ENCODE measurements around the gene ZNF496.

The ZNF496 gene

GRCh38 chr1:247316590-247317197 lies 15.0 kb downstream of the ZNF496 start:
- no peaks in the 10 kb centered on the region for H3K27me3 ChIP-seq
- no peaks in the 10 kb centered on the region for H4K20me1 ChIP-seq
- H3K9me3 ChIP-seq = no peaks in the 10 kb centered on the region
- no peak overlapping the region for H3K4me3 ChIP-seq
- H3K27ac ChIP-seq = peak overlapping the region; percentile 24
- peaks cover 76% of the 10 kb centered on the region for H3K36me3 ChIP-seq
- no peak for TF ChIP-seq Cebpa-rat (IDR thresholded peaks at IDR 0.05)
- peaks cover 33% of the 10 kb centered on the region for H3K4me1 ChIP-seq
- 0 out of 2 replicates have a peak overlapping the region, but pooled peaks have one; percentile 16 for H3K9ac ChIP-seq
- H3K4me2 ChIP-seq = peak overlapping the region; percentile 76

GRCh38 chr1:247304031-247304430 lies 27.6 kb downstream of the ZNF496 start:
- peaks cover 100% of the 10 kb centered on the region for H3K36me3 ChIP-seq

DNA sequence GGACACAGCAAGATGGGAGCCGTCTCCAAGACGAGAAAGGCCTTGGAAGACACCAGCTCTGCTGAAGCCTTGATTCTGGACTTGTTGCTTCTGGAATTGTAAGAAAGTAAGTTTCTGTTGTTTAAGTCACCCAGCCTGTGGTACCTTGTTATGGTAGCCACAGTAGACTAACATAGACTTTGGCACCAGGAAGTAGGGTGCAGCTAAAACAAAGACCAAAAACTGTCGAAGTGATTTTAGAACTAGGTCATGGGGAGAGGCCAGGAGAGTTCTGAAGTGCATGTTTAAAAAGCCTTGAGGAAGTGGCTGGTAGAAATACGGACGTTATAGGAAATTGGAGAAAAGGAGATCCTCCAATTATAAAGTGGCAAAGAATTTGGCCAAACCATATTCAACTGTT lies 28.5 kb downstream of the ZNF496 start:
- Histone ChIP-seq H3K4me1 (no peaks in the 10 kb centered on the region), H3K27me3 (no peaks in the 10 kb centered on the region), H4K20me1 (no peaks in the 10 kb centered on the region), H3K4me2 (no peak overlapping the region), H3K4me3 (no peak overlapping the region), H3K9ac (no peak overlapping the region), H3K9me3 (no peaks in the 10 kb centered on the region), H3K36me3 (peaks cover 100% of the 10 kb centered on the region), H3K27ac (no peak overlapping the region)
- TF ChIP-seq Cebpa-rat (IDR thresholded peaks at IDR 0.05) = no peak

More at GRCh38 chr1:247304031-247304430, 27.6 kb downstream of the ZNF496 start:
- Histone ChIP-seq H3K4me3 (no peak overlapping the region), H4K20me1 (no peaks in the 10 kb centered on the region), H3K27ac (no peak overlapping the region), H3K9ac (no peak overlapping the region), H3K4me2 (no peak overlapping the region), H3K9me3 (no peaks in the 10 kb centered on the region), H3K27me3 (no peaks in the 10 kb centered on the region), H3K4me1 (no peaks in the 10 kb centered on the region)
- no peak for TF ChIP-seq Cebpa-rat (IDR thresholded peaks at IDR 0.05)

GRCh38 chr1:247301176-247301540 lies 30.5 kb downstream of the ZNF496 start:
- H3K27ac ChIP-seq = no peak overlapping the region
- no peak overlapping the region for H3K4me2 ChIP-seq
- no peak for TF ChIP-seq Cebpa-rat (IDR thresholded peaks at IDR 0.05)
- H3K4me3 ChIP-seq = no peak overlapping the region
- H3K9me3 ChIP-seq = no peaks in the 10 kb centered on the region
- peaks cover 89% of the 10 kb centered on the region for H3K36me3 ChIP-seq
- H4K20me1 ChIP-seq = no peaks in the 10 kb centered on the region
- H3K4me1 ChIP-seq = no peaks in the 10 kb centered on the region
- H3K27me3 ChIP-seq = no peaks in the 10 kb centered on the region
- H3K9ac ChIP-seq = no peak overlapping the region

DNA sequence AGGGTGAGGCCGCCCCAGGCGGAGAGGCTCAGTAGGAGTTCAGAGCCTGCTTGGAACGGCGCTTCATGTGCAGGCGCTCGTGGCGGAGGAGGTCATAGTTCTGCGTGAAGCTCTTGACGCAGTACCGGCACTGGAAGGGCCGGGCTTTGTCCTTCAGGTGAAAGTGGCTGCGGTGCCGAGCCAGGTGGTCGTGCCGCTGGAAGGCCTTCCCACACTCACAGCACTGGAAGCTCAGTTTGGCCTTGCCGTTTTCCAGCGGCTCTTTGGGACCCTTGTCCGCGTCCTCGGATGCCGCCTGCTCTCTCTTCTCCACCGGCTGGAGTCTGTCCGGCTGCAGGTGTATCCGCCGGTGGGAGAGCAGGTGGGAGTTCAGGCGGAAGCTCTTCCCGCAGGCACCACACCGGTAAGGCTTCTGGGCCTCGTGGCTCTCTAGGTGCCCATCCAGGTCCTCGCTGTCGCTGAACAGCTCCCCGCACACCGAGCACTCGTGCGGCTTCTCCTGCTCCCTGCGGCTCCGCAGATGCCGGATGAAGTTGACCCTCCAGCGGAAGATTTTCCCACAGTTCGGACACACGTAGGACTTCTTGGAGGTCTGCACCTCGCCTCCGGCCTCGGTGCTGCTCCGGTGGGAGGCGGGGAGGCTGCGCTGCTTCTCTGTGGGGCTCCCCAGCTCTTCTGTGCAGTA lies 31.0 kb downstream of the ZNF496 start:
- TF ChIP-seq Cebpa-rat (IDR thresholded peaks at IDR 0.05) = no peak
- peaks cover 84% of the 10 kb centered on the region for H3K36me3 ChIP-seq
- no peak overlapping the region for H3K9ac ChIP-seq

DNA sequence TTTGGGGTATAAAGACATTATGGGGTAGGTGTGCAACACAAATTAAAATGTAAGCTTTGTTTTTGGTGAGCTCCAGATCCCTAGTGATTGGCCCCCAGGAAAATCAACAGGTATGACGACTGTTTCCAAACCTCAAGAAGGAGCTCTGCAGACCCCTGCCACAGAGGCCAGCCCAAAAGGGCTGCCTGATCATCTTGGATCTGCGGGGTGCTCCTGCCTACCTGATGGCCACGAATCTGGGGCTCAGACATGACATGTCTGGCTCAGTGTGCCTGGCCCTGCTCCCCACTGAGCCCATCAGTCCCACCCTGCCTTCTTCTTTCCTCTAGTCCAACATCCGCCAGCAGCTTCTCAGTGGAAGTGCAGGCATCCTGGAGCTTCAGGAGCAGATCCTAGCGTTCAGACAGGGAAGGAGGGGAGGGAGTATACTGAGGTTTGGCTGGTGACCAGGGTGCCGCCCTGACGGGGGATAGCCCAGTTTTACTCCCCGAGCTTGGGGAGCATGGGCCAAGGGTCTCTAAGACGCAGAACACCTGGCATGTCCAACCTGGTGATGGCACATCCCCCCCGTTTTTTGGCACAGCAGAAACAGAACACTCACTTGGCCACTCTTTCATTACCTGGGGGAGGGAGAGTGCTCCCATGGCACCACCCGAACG lies 31.8 kb downstream of the ZNF496 start:
- peaks cover 76% of the 10 kb centered on the region for H3K36me3 ChIP-seq
- no peak overlapping the region for H3K4me3 ChIP-seq
- no peaks in the 10 kb centered on the region for H3K4me1 ChIP-seq
- H3K9me3 ChIP-seq = no peaks in the 10 kb centered on the region
- no peak overlapping the region for H3K4me2 ChIP-seq
- no peaks in the 10 kb centered on the region for H3K27me3 ChIP-seq
- no peak for TF ChIP-seq Cebpa-rat (IDR thresholded peaks at IDR 0.05)
- H3K9ac ChIP-seq = no peak overlapping the region
- H4K20me1 ChIP-seq = no peaks in the 10 kb centered on the region
- no peak overlapping the region for H3K27ac ChIP-seq

More for the DNA sequence above, 31.0 kb downstream of the ZNF496 start:
- Histone ChIP-seq H3K27ac (no peak overlapping the region), H3K4me2 (no peak overlapping the region), H4K20me1 (no peaks in the 10 kb centered on the region), H3K27me3 (no peaks in the 10 kb centered on the region), H3K4me3 (no peak overlapping the region), H3K9me3 (no peaks in the 10 kb centered on the region), H3K4me1 (no peaks in the 10 kb centered on the region)

- H3K36me3 ChIP-seq = peaks cover 65% of the 10 kb centered on the region
- H4K20me1 ChIP-seq = no peaks in the 10 kb centered on the region
- no peak overlapping the region for H3K9ac ChIP-seq
- H3K4me2 ChIP-seq = no peak overlapping the region
- H3K27ac ChIP-seq = no peak overlapping the region
- no peak for TF ChIP-seq Cebpa-rat (IDR thresholded peaks at IDR 0.05)
- no peaks in the 10 kb centered on the region for H3K4me1 ChIP-seq
- H3K4me3 ChIP-seq = no peak overlapping the region
- H3K9me3 ChIP-seq = no peaks in the 10 kb centered on the region
- H3K27me3 ChIP-seq = no peaks in the 10 kb centered on the region
Measured at GRCh38 chr1:247298701-247299100, 33.0 kb downstream of the ZNF496 start.

DNA sequence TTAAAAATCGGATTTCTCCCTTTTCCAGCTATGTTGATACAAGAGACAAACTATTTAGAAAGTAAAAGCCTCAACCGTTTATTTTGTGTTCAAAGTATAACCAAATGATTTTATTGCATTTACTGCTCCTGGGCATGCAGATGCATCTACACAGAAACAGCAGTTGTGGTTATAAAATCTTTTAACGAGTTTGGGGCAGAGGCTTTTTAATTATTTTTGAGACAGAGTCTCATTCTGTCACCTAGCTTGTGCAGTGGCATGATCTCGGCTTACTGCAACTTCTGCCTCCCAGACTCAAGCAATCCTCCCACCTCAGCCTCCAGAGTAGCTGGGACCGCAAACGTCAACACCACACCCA lies 33.6 kb downstream of the ZNF496 start:
- Histone ChIP-seq H3K9me3 (no peaks in the 10 kb centered on the region), H3K4me3 (no peak overlapping the region), H3K9ac (no peak overlapping the region), H3K27ac (no peak overlapping the region), H3K4me2 (no peak overlapping the region), H3K4me1 (no peaks in the 10 kb centered on the region), H3K27me3 (no peaks in the 10 kb centered on the region), H4K20me1 (no peaks in the 10 kb centered on the region), H3K36me3 (peaks cover 59% of the 10 kb centered on the region)
- no peak for TF ChIP-seq Cebpa-rat (IDR thresholded peaks at IDR 0.05)

DNA sequence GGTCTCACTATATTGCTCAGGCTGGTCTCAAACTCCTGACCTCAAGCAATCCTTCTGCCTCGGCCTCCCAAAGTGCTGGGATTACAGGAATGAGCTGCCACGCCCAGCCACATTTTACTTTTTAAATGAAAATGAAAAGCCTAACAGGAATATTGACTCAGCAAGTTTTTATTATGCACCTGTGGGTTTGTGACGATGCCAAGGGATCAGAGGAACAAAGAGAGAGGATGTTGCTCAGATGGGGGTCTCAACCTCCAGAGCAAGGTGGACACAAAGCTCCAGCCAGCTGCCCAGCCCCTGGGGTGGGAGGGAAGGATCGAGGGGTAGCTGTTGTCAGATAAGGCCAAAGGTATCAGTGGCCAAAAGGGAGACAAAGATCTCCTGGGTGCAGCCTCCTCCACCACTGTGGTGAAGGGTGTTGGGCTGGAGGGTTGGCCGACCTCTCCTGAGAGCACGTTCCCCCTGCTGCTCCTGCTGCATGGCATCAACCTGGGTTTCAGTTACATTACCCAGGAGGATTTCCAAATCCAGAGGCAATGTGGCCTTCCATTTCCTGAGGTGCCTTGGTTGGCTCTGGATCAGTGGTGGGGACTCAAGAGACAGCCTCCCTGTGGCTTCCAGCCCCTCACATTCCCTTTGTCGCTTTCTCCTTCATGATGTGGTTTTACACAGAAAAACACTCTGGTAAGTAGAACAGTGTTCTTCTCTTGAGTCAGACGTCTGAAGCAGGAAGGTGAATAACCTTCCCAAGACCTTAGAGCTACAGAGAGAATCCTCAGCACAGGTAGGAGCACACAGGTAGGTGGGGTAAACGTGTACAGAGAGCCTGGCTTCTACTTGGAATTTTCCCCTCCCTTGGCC lies 34.2 kb downstream of the ZNF496 start:
- Histone ChIP-seq H3K4me3 (no peak overlapping the region), H3K27me3 (no peaks in the 10 kb centered on the region), H3K4me1 (no peaks in the 10 kb centered on the region), H3K9me3 (no peaks in the 10 kb centered on the region), H3K4me2 (no peak overlapping the region), H3K36me3 (peaks cover 53% of the 10 kb centered on the region), H3K27ac (no peak overlapping the region), H3K9ac (no peak overlapping the region), H4K20me1 (no peaks in the 10 kb centered on the region)
- no peak for TF ChIP-seq Cebpa-rat (IDR thresholded peaks at IDR 0.05)

Data from BLaER1 (cell line).